Daoy (cell line): ENCODE measurements around the gene MBD6. TPM values are rescaled to one million over a fixed set of nuclear protein-coding genes. Genes with fewer than 3 reads are reported as not detected.
"Not testable (repeated sequence)": the region's sequence is repeated elsewhere in the genome, so short reads cannot be mapped to it uniquely, and the experiment has no call there.

Experiments used
- DNase-seq: peaks from one replicate; pipeline ENCODE4 v3.0.0-alpha.2; 2015; ENCODE audit warnings: low read depth
- total RNA-seq: library from RNA; depleted of rRNA; stranded (reverse); fragments of >200 nt; shearing (Covaris generic); gene quantifications from 2 replicates; pipeline ENCODE4 v1.2.3, GENCODE V29; 2014

MBD6 gene
- total RNA-seq, 1 experiment from 2014 or later = 0.91 TPM

- no peak for DNase-seq
These were observed 33.4 kb upstream of the MBD6 start for GRCh38 chr12:57489157-57489641.

GRCh38 chr12:57490126-57490525, 32.5 kb upstream of the MBD6 start:
- no peak for DNase-seq

- no peak for DNase-seq
These were observed 31.0 kb upstream of the MBD6 start for GRCh38 chr12:57491393-57492280.

- DNase-seq = not testable (repeated sequence)
These were observed 27.4 kb upstream of the MBD6 start for GRCh38 chr12:57495051-57495701.

DNA sequence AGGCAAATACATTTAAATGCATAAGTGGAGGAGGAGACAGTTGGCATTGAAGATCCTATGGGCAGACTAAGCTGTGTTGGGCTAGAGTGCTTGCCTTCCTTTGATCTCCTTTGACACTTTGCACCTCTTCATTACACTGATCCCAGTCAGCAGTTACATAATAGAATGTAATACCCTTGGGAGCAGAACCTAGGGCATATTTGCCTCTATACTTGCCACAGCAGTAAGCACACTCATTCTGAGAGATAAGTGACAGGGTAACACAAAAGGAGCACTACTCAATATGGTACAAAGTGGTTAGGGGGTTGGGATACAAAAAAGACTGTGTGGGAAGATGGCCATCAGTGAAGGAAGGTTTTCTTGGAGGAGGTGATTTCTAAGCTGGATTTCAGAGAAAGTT, 25.8 kb upstream of the MBD6 start:
- no peak for DNase-seq

DNA sequence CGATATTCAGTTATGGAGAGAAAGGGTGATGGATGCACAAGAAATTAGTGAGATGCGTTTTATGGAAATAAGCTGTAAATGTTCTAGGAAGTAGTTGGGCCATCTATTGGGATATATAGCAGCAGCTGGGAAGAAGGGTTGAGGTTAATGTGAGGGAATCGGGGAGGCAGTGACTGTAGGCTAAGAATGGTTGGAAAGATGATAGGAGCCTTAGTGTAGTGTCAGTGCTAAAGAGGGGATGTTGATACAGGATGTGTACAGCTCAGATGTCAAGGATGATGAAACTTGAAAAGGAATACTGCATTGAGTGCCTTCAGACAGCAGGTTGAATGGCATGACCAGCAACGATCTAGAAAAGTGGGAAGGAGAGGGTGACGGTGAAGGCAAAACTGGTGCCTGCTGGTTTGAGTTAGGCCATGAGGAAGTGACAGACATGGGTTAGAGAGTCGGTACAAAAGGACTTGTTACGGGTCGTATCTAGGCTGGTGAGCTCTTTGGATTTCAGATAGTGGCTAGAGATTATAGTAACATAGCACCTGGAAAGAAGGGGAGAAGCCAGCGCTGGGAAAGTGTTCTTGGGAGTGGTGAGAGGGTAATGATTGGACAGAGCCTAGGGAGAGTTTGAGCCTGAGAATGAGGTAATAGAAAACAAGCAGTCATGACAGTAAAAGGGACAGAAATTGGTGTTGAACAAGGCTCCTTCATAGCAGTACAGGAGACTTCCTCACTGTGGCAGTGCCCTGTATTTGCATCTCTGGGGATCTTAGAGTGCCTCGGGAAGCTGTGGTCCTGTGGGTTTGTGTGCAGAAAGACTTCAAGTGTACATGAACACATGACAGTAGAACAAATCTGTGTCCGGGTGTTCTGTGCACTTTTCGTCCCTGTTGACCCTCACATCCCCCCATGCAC, 25.1 kb upstream of the MBD6 start:
- no peak for DNase-seq

GRCh38 chr12:57498132-57498502, 24.5 kb upstream of the MBD6 start:
- DNase-seq = no peak

GRCh38 chr12:57498571-57498970, 24.1 kb upstream of the MBD6 start:
- no peak for DNase-seq

DNA sequence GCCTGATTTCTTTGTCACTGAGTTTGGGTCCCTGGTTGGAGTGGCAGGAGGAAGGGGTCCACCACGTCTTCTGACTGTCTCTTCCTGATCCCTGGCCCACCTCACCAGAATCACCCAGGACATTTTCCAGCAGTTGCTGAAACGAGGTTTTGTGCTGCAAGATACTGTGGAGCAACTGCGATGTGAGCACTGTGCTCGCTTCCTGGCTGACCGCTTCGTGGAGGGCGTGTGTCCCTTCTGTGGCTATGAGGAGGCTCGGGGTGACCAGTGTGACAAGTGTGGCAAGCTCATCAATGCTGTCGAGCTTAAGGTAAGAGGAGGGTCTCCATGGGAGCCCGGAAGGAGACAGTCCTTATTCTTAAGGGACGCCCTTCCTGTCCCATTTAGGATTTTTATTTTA, 22.4 kb upstream of the MBD6 start:
- DNase-seq = no peak

- DNase-seq = not testable (repeated sequence)
These were observed 20.2 kb upstream of the MBD6 start for GRCh38 chr12:57502311-57502969.

- not testable (repeated sequence) for DNase-seq
These were observed 16.1 kb upstream of the MBD6 start for GRCh38 chr12:57506541-57506940.

DNA sequence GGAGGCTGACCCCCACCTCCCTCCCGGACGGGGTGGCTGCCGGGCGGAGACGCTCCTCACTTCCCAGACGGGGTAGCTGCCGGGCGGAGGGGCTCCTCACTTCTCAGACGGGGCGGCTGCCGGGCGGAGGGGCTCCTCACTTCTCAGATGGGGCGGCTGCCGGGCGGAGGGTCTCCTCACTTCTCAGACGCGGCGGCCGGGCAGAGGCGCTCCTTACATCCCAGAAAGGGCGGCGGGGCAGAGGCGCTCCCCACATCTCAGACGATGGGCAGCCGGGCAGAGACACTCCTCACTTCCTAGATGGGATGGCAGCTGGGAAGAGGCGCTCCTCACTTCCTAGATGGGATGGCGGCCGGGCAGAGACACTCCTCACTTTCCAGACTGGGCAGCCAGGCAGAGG, 14.8 kb upstream of the MBD6 start:
- not testable (repeated sequence) for DNase-seq

DNA sequence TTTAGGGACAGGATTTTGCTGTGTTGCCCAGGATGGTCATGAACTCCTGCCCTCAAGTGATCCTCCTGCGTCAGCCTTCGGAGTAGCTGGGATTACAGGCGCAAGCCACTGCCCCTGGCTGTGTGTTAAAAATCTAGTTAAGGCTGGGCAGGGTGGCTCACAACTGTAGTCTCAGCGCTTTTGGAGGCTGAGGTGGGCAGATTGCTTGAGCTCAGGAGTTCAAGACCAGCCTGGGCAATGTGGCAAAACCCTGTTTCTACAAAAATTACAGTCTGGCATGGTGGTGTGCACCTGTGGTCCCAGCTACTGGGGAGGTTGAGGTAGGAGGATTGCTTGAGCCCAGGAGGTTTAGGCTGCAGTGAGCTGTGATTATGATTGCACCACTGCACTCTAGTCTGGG, 11.5 kb upstream of the MBD6 start:
- no peak for DNase-seq

DNA sequence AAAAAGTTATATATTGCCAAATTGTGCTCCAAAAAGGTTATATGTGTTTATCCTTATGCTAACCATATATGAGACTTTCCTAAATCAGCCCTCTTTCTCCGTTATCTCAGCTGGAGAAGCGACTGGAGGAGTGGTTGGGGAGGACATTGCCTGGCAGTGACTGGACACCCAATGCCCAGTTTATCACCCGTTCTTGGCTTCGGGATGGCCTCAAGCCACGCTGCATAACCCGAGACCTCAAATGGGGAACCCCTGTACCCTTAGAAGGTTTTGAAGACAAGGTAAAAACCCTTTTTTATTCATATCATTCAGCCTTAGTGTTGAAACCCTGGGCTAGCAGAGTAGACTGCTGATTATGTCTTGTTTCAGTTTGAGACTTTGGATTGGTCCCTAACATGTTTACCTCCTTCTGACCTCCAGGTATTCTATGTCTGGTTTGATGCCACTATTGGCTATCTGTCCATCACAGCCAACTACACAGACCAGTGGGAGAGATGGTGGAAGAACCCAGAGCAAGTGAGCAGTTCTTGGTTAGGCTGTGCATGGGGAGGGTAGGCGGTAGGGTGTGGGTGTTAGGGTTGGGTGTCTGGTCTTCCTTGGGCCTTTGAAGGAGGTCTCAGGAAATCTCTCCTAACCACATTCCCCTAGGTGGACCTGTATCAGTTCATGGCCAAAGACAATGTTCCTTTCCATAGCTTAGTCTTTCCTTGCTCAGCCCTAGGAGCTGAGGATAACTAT, 10.9 kb upstream of the MBD6 start:
- DNase-seq = no peak

- no peak for DNase-seq
These were observed 10.0 kb upstream of the MBD6 start for GRCh38 chr12:57512665-57513064.

- no peak for DNase-seq
These were observed 9.4 kb upstream of the MBD6 start for GRCh38 chr12:57513266-57513665.

DNA sequence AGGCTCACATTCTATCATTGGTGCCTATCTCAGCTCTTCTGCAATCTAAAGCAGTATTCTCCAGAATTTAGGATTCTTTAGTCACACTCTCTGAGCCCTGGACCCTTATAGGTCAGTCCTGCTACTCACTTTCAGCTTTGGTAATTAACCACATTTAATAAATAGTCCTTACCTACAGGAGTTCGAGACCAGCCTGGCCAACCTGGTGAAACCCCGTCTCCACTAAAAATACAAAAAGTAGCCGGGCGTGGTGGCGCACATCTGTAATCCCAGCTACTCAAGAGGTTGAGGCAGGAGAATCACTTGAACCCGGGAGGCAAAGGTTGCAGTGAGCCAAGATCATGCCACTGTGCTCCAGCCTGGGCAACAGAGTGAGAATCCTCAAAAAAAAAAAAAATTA, 8.9 kb upstream of the MBD6 start:
- DNase-seq = not testable (repeated sequence)

DNA sequence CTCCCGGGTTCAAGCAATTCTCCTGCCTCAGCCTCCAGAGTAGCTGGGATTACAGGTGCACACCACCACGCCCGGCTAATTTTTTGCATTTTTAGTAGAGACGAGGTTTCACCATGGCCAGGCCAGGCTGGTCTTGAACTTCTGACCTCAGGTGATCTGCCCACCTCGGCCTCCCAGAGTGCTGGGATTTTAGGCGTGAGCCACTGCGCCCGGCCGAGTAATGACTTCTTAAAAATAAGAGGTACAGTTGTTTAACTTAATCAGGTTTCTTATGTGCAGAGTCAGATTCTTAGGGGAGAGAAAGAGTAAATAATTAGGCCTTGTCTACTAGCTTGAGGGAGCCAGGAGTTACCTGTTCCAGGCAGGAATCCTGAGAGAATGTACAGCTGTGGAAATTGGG, 8.4 kb upstream of the MBD6 start:
- DNase-seq = not testable (repeated sequence)

GRCh38 chr12:57514720-57515407, 7.8 kb upstream of the MBD6 start:
- DNase-seq = no peak

GRCh38 chr12:57515408-57515933, 7.2 kb upstream of the MBD6 start:
- no peak for DNase-seq
